HCT116 (cell line): ENCODE data around the gene YOD1. TPM values are rescaled to one million over a fixed set of nuclear protein-coding genes. Genes with fewer than 3 reads are reported as not detected.

Experiments
- ATAC-seq: fragments of 200-7000 bp; cut with Tn5 transposase; 2 replicates; pipeline ENCODE4 v1.9.1; 2020; ENCODE audit warnings: mild to moderate bottlenecking, moderate library complexity
- BruUV-seq: library from RNA; stranded (reverse); fragments of 400-500 nt; replicated peaks from 2 replicates; lab custom pipeline; 2021; lab: Mats Ljungman, UMichigan
- CTCF ChIA-PET: fragments of 300-600 bp; sonication (Branson Sonifier 250); formaldehyde crosslinking; loops from one replicate; lab custom pipeline; 2021; ENCODE audit warnings: antibody characterized with exemption; lab: Charles Lee
- POLR2A ChIA-PET: fragments of 300-600, 350-600 bp; sonication (Branson Sonifier 250); formaldehyde crosslinking; loops from one replicate; lab custom pipeline; 2021; ENCODE audit warnings: antibody characterized with exemption; lab: Charles Lee
- RAD21 ChIA-PET, 2 experiments: fragments of 300-600 bp; sonication (Branson Sonifier 250); formaldehyde crosslinking; loops; one replicate each; lab custom pipeline; 2023; ENCODE audit warnings: low total read pairs in 2 of 2; ENCODE audit not compliant: uncharacterized antibody in 2 of 2, unreplicated experiment in 2 of 2, low non-redundant PET in 1 of 2; lab: Charles Lee
- DNase-seq: peaks from one replicate; pipeline ENCODE4 v3.0.0-alpha.2; 2010; ENCODE audit warnings: low read depth, low spot score
- H2AFZ ChIP-seq: fragments of 200-600 bp; shearing (Covaris generic), sonication (generic); 2 replicates; pipeline ENCODE4 v1.6.1; 2017; ENCODE audit warnings: low read depth, mixed run types, mixed read lengths, antibody characterized with exemption, low read length; ENCODE audit not compliant: poor library complexity, severe bottlenecking
- H3K27ac ChIP-seq: 2 replicates; pipeline ENCODE4 v1.5.1; 2012; ENCODE audit warnings: low read depth, low read length
- H3K27me3 ChIP-seq: fragments of 200-600 bp; sonication (generic); 2 replicates; pipeline ENCODE4 v1.6.1; 2016; ENCODE audit warnings: mixed run types, low read length, mixed read lengths; ENCODE audit not compliant: insufficient read depth
- H3K36me3 ChIP-seq, 2 experiments: fragments of 200-500 bp in 1 of 2; fragments of 200-600 bp in 1 of 2; sonication (Bioruptor generic) in 1 of 2; sonication (generic) in 1 of 2; 2 replicates each; pipeline versions ENCODE4 v1.5.1 to v1.6.1; 2014 to 2016; ENCODE audit warnings: low read length in 2 of 2, inconsistent platforms in 1 of 2, mixed read lengths in 1 of 2, mixed run types in 1 of 2; ENCODE audit not compliant: insufficient read depth in 2 of 2, control insufficient read depth in 1 of 2
- H3K4me1 ChIP-seq, 2 experiments: fragments of 200-600 bp in 1 of 2; sonication (generic) in 1 of 2; 2 replicates each; pipeline versions ENCODE4 v1.5.1 to v1.6.1; 2012 to 2017; ENCODE audit warnings: low read length in 2 of 2, inconsistent platforms in 1 of 2, mild to moderate bottlenecking in 1 of 2, mixed read lengths in 1 of 2, mixed run types in 1 of 2, moderate library complexity in 1 of 2; ENCODE audit not compliant: insufficient read depth in 2 of 2, control insufficient read depth in 1 of 2
- H3K4me2 ChIP-seq: fragments of 200-600 bp; sonication (generic); 2 replicates; pipeline ENCODE4 v1.6.1; 2017; ENCODE audit warnings: mixed run types, low read length, mixed read lengths
- H3K4me3 ChIP-seq, 2 experiments: fragments of 200-600 bp in 1 of 2; sonication (generic) in 1 of 2; replicated peaks in 1 of 2; 2 replicates each; pipeline ENCODE4 v1.5.1; 2011 to 2016; ENCODE audit warnings: low read length in 2 of 2, control low read depth in 1 of 2, low read depth in 1 of 2, mild to moderate bottlenecking in 1 of 2, mixed read lengths in 1 of 2, mixed run types in 1 of 2
- H3K79me2 ChIP-seq: fragments of 200-600 bp; sonication (generic); 2 replicates; pipeline ENCODE4 v1.6.1; 2017; ENCODE audit warnings: mild to moderate bottlenecking, mixed run types, low read length, moderate library complexity, mixed read lengths; ENCODE audit not compliant: insufficient read depth
- H3K9ac ChIP-seq: fragments of 200-600 bp; sonication (generic); 2 replicates; pipeline ENCODE4 v1.6.1; 2016; ENCODE audit warnings: low read length, mixed read lengths
- H3K9me2 ChIP-seq: fragments of 200-600 bp; sonication (generic), shearing (Covaris generic); 2 replicates; pipeline ENCODE4 v1.6.1; 2017; ENCODE audit warnings: mixed run types, mild to moderate bottlenecking, moderate library complexity; ENCODE audit not compliant: insufficient read depth
- H3K9me3 ChIP-seq, 2 experiments: fragments of 200-500 bp in 1 of 2; fragments of 200-600 bp in 1 of 2; sonication (Bioruptor generic) in 1 of 2; sonication (generic) in 1 of 2; 2 replicates each; pipeline ENCODE4 v1.6.1; 2014 to 2017; ENCODE audit warnings: low read length in 2 of 2, mixed read lengths in 2 of 2, inconsistent platforms in 1 of 2, low read depth in 1 of 2, mild to moderate bottlenecking in 1 of 2, mixed run types in 1 of 2, moderate library complexity in 1 of 2; ENCODE audit not compliant: control insufficient read depth in 1 of 2, insufficient read depth in 1 of 2
- H4K20me1 ChIP-seq: fragments of 200-600 bp; sonication (generic), shearing (Covaris generic); 2 replicates; pipeline ENCODE4 v1.6.1; 2017; ENCODE audit warnings: mixed run types, mild to moderate bottlenecking, moderate library complexity; ENCODE audit not compliant: insufficient read depth
- CEBPB ChIP-seq: IDR thresholded peaks from 2 replicates; pipeline ENCODE4 v1.6.1; 2012; ENCODE audit warnings: low read depth
- CTCF ChIP-seq, 3 experiments: fragments of 200-600 bp in 1 of 3; sonication (generic) in 1 of 3; IDR thresholded peaks in 2 of 3; conservative IDR thresholded peaks in 1 of 3; 2 replicates each; pipeline ENCODE4 v1.5.1; 2012 to 2017; ENCODE audit warnings: low read depth in 2 of 3, low read length in 2 of 3, antibody characterized with exemption in 1 of 3, borderline replicate concordance in 1 of 3, control low read depth in 1 of 3, mild to moderate bottlenecking in 1 of 3, mixed read lengths in 1 of 3, mixed run types in 1 of 3, moderate library complexity in 1 of 3; ENCODE audit not compliant: insufficient read depth in 1 of 3
- EGR1 ChIP-seq: IDR thresholded peaks from 2 replicates; pipeline ENCODE4 v1.6.1; 2012; ENCODE audit warnings: low read depth
- ELF1 ChIP-seq: IDR thresholded peaks from 2 replicates; pipeline ENCODE4 v1.6.1; 2012; ENCODE audit warnings: low read depth, borderline replicate concordance
- EZH2phosphoT487 ChIP-seq: fragments of 200-600 bp; IDR thresholded peaks from 2 replicates; pipeline ENCODE4 v1.6.1; 2018; ENCODE audit warnings: antibody characterized with exemption, borderline replicate concordance
- FOSL1 ChIP-seq: IDR thresholded peaks from 2 replicates; pipeline ENCODE4 v1.6.1; 2012; ENCODE audit warnings: low read depth
- JUND ChIP-seq: IDR thresholded peaks from 2 replicates; pipeline ENCODE4 v1.6.1; 2012
- MAX ChIP-seq: IDR thresholded peaks from 2 replicates; pipeline ENCODE4 v1.6.1; 2012
- POLR2AphosphoS5 ChIP-seq: IDR thresholded peaks from 2 replicates; pipeline ENCODE4 v1.6.1; 2011; ENCODE audit warnings: mild to moderate bottlenecking, low read depth, low read length, moderate library complexity
- RAD21 ChIP-seq: IDR thresholded peaks from 2 replicates; pipeline ENCODE4 v1.6.1; 2012; ENCODE audit warnings: low read depth, mild to moderate bottlenecking
- SIN3A ChIP-seq: IDR thresholded peaks from 2 replicates; pipeline ENCODE4 v1.6.1; 2012; ENCODE audit warnings: low read depth
- SP1 ChIP-seq: IDR thresholded peaks from 2 replicates; pipeline ENCODE4 v1.6.1; 2012; ENCODE audit warnings: low read depth
- SRF ChIP-seq: IDR thresholded peaks from 2 replicates; pipeline ENCODE4 v1.6.1; 2012; ENCODE audit warnings: low read depth
- YY1 ChIP-seq: IDR thresholded peaks from 2 replicates; pipeline ENCODE4 v1.6.1; 2011; ENCODE audit warnings: low read length, low read depth, moderate library complexity, mild to moderate bottlenecking; ENCODE audit not compliant: insufficient replicate concordance; ENCODE audit errors: extremely low read depth
- ZBTB33 ChIP-seq: IDR thresholded peaks from 2 replicates; pipeline ENCODE4 v1.6.1; 2011; ENCODE audit warnings: mild to moderate bottlenecking, low read length, moderate library complexity; ENCODE audit not compliant: insufficient replicate concordance; ENCODE audit errors: extremely low read depth
- ZFX ChIP-seq: fragments of 450-650 bp; IDR thresholded peaks from 2 replicates; pipeline ENCODE4 v1.6.1; 2017
- ZNF274 ChIP-seq: fragments of 200-500 bp; sonication (Bioruptor generic); IDR thresholded peaks from 2 replicates; pipeline ENCODE4 v1.6.1; 2014; ENCODE audit warnings: mild to moderate bottlenecking, low read depth, low read length, inconsistent platforms
- intact Hi-C: fragments of 100-400 bp; cut with micrococcal nuclease; formaldehyde crosslinking; loops from 2 replicates; pipeline ENCODE4 v1.10.0; 2022
- total RNA-seq: library from RNA; stranded (reverse); gene quantifications from one replicate; pipeline ENCODE4 v1.2.1, GENCODE V29; 2021; ENCODE audit not compliant: unreplicated experiment

Gene YOD1
- total RNA-seq, 1 experiment from 2014 or later = 13.6 TPM

GRCh38 chr1:207071426-207071825, 20.4 kb upstream of the YOD1 start:
- Histone ChIP-seq H3K4me2 (no peak overlapping the region), H3K9me2 (no peaks in the 10 kb centered on the region), H3K27me3 (no peaks in the 10 kb centered on the region), H3K36me3 (peaks cover 3 to 12% of the 10 kb centered on the region in 2 experiments; a peak in 1 of 4 replicates), H3K9me3 (no peaks in the 10 kb centered on the region), H3K4me1 (no peaks in the 10 kb centered on the region), H4K20me1 (no peaks in the 10 kb centered on the region), H2AFZ (no peak overlapping the region), H3K4me3 (no peak overlapping the region), H3K9ac (no peak overlapping the region), H3K79me2 (no peaks in the 10 kb centered on the region), H3K27ac (no peak overlapping the region)
- intact Hi-C loops = no loop called here
- ChIA-PET RAD21 (no interaction called here), CTCF (no interaction called here), POLR2A (interaction anchor here (1.0 kb wide), 1 partner anchor 19 kb away, joined by 4 read pairs; the partner anchor contains the start of gene PFKFB2)
- ATAC-seq = no peak
- BruUV-seq = no TSS peak
- no peak for DNase-seq
- TF ChIP-seq JUND (no peak), EGR1 (no peak), SP1 (no peak), FOSL1 (no peak), CTCF (IDR thresholded peaks at IDR 0.05 in 2 of 3, conservative IDR thresholded peaks at IDR 0.05 in 1 of 3; ENCODE audit: borderline replicate concordance in 1 of 3, insufficient read depth in 1 of 3, low read depth in 2 of 3, low read length in 2 of 3) (no peak), SRF (no peak), YY1 (no peak), SIN3A (no peak)

GRCh38 chr1:207070811-207071210, 19.8 kb upstream of the YOD1 start:
- Histone ChIP-seq H3K9me2 (no peaks in the 10 kb centered on the region), H2AFZ (no peak overlapping the region), H3K27ac (no peak overlapping the region), H3K4me2 (no peak overlapping the region), H4K20me1 (no peaks in the 10 kb centered on the region), H3K27me3 (no peaks in the 10 kb centered on the region), H3K36me3 (peaks cover 3 to 12% of the 10 kb centered on the region in 2 experiments; a peak in 1 of 4 replicates), H3K4me3 (no peak overlapping the region), H3K79me2 (no peaks in the 10 kb centered on the region), H3K9me3 (no peaks in the 10 kb centered on the region), H3K9ac (no peak overlapping the region), H3K4me1 (no peaks in the 10 kb centered on the region)
- BruUV-seq = no TSS peak
- POLR2A ChIA-PET = interaction anchor here (1.0 kb wide), 1 partner anchor 18 kb away, joined by 4 read pairs; the partner anchor contains the start of gene PFKFB2
- CTCF ChIA-PET = no interaction called here
- ATAC-seq (no peak), DNase-seq (no peak)
- RAD21 ChIA-PET = no interaction called here
- intact Hi-C loops = no loop called here
- TF ChIP-seq JUND (no peak), EGR1 (no peak), MAX (no peak), ELF1 (no peak), ZFX (no peak), RAD21 (no peak), CEBPB (no peak), POLR2AphosphoS5 (no peak), EZH2phosphoT487 (no peak), SIN3A (no peak), ZBTB33 (no peak), YY1 (no peak), ZNF274 (no peak)
